Measurements from ENCODE around the gene KLK12.

KLK12 gene

DNA sequence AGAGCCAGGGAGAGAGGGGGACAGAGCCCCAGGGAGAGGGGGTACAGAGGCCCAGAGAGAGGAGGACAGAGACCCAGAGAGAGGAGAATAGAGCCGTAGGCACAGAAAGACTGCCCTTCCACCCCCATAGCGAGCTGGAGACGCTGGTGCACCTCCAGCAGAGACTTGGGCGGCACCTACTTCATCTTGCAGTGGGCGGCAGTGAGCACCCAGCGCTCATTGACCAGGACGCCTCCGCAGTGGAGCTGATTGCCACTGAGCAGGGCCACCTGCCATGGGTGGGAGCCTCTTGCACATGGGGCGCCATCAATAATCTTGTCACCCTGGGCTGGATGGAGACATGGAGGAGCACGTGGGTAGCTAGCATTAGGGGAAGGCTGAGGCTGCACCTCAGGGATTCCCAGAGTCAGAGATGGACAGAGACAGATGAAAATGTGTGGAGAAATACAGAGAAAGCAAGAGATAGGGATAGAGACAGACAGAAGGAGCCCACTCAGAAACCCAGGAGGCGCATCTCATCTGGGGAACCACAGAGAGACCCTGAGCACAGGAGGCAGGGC lies 53.1 kb downstream of the KLK12 start:
- DNase-seq (ENCODE audit: low read depth): no peak

DNA sequence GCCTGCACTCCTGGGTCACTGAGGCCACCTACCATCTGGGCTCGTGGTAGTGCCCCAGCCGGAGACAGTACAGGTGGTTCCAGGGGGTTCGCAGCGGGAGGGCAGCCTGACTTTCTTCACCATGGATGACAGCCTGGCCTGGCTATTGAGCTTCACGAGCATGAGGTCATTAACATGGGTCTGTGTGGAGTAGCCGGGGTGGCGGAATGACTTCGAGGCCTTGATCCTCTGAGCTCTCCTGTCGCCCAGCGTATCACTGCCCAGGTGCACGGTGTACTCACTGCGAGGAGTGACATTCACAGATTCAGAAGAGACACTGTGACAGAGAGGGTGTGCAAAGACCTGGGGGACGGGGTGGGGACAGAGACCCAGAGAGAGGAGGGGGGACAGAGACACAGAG lies 54.6 kb downstream of the KLK12 start:
- no peak for DNase-seq (ENCODE audit: low read depth)

DNA sequence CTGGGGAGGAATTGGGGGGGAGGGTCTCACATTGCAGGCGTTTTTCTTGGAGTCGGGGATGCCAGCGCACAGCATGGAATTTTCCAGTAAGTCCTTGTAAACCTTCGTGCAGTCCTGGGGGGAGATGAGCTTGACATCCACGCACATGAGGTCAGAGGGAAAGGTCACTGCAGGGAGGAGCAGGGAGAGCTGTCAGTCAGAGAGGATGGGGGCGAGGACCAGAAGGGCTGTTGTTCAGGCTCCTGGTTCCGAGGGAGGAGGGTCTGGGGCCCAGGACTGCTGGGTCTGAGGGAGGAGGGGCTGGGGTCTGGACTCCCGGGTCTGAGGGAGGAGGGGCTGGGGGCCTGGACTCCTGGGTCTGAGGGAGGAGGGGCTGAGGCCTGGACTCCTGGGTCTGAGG lies 55.0 kb downstream of the KLK12 start:
- DNase-seq (ENCODE audit: low read depth): no peak
